Lower lobe of right lung (tissue), 2 donors: Measurements from ENCODE around the gene TAGLN. TPM values are rescaled to one million over a fixed set of nuclear protein-coding genes. Genes with fewer than 3 reads are reported as not detected.

Experiments
- ATAC-seq, 2 donors: fragments of 200-7000 bp; cut with Tn5 transposase; one replicate each; pipeline ENCODE4 v1.9.1; 2020 to 2022; ENCODE audit warnings: mild to moderate bottlenecking in 2 of 2, moderate library complexity in 2 of 2
- DNase-seq: peaks from one replicate; pipeline ENCODE4 v3.0.0-alpha.2; 2020
- H3K27ac ChIP-seq: fragments of 200-600 bp; one replicate; pipeline ENCODE4 v1.8.0; 2022
- H3K27me3 ChIP-seq: fragments of 200-600 bp; one replicate; pipeline ENCODE4 v1.8.0; 2022; ENCODE audit warnings: low read depth
- H3K36me3 ChIP-seq: fragments of 200-600 bp; one replicate; pipeline ENCODE4 v1.8.0; 2022; ENCODE audit warnings: mild to moderate bottlenecking
- H3K4me1 ChIP-seq: fragments of 200-600 bp; one replicate; pipeline ENCODE4 v1.8.0; 2022
- H3K4me3 ChIP-seq: fragments of 200-600 bp; one replicate; pipeline ENCODE4 v1.8.0; 2022; ENCODE audit warnings: mild to moderate bottlenecking
- H3K9me3 ChIP-seq: fragments of 200-600 bp; one replicate; pipeline ENCODE4 v1.8.0; 2022
- intact Hi-C: fragments of 100-400 bp; cut with DNase I; formaldehyde crosslinking; loops from one replicate; pipeline ENCODE4 v1.11.0; 2022
- total RNA-seq: library from RNA; stranded (reverse); fragmentation: NEBNext Ultra II Directional; extraction: Animal tissue kit (Norgen Biotek cat#: 25700); gene quantifications from one replicate; pipeline ENCODE4 v1.2.1, GENCODE V29; 2021
- TF ChIP-seq, protein P1 (sequence below): fragments of 200-600 bp; IDR thresholded peaks from one replicate; pipeline ENCODE4 v1.8.0; 2022; ENCODE audit warnings: antibody characterized with exemption, mild to moderate bottlenecking
- donor health status: DM: no; HTN: yes; CAD: no; lungs with severe emphysema.

The TAGLN gene
- total RNA-seq, 1 donor from 2014 or later, result 297 TPM

DNA sequence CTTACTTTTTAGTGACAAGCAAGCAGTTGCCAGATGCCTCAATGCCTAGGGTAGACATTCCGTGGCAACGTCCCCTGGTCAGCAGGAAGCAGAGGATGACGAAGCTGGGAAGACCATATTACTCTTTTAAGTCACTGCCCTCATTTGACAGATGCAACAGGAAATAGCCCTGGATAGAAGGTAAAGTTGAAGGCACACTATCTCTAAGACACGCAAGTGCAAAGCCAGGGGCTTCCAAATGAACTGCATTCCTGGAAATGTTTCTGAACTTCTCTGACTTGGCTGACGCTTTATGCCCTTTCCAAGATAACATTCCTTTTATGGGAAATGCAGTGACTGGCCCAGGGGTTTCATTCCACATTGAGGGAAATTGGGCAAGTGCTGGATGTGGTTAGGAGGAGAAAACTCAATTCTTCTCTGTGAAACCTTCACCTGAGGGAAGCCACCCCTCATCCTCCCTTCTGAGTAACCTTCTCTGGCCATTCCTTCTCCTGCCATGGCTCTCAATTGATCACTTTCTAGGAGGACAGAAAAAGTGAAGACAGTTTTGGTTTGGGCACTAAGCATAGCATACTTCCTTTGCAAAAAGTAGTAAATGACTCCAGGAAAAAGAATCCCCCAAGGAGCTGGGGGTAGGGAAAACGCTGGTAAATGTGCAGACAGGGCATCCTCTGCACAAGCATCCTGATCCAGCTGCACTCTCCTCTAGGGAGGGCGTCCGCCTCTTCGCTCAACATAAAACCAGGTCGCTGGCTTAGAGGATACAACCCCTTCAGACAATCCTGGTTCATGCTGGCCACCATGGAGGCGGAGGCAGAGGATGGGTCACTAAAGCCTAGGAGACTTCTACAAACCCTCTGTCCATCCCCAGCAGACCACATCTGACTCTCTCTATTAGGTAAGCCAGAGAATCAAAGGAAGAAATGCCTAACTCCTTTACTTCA is 18.2 kb downstream of the TAGLN start:
- no peaks in the 10 kb centered on the region for H3K27me3 ChIP-seq
- peak; percentile 14 for DNase-seq
- peaks cover 45% of the 10 kb centered on the region for H3K4me1 ChIP-seq
- intact Hi-C loops, result no loop called here
- H3K27ac ChIP-seq, result peak overlapping the region; percentile 55
- ATAC-seq, result no peak
- TF ChIP-seq, protein P1, sequence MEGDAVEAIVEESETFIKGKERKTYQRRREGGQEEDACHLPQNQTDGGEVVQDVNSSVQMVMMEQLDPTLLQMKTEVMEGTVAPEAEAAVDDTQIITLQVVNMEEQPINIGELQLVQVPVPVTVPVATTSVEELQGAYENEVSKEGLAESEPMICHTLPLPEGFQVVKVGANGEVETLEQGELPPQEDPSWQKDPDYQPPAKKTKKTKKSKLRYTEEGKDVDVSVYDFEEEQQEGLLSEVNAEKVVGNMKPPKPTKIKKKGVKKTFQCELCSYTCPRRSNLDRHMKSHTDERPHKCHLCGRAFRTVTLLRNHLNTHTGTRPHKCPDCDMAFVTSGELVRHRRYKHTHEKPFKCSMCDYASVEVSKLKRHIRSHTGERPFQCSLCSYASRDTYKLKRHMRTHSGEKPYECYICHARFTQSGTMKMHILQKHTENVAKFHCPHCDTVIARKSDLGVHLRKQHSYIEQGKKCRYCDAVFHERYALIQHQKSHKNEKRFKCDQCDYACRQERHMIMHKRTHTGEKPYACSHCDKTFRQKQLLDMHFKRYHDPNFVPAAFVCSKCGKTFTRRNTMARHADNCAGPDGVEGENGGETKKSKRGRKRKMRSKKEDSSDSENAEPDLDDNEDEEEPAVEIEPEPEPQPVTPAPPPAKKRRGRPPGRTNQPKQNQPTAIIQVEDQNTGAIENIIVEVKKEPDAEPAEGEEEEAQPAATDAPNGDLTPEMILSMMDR, result no peak
- H3K4me3 ChIP-seq, result no peak overlapping the region
- H3K9me3 ChIP-seq, result no peaks in the 10 kb centered on the region
- H3K36me3 ChIP-seq, result peaks cover 99% of the 10 kb centered on the region

DNA sequence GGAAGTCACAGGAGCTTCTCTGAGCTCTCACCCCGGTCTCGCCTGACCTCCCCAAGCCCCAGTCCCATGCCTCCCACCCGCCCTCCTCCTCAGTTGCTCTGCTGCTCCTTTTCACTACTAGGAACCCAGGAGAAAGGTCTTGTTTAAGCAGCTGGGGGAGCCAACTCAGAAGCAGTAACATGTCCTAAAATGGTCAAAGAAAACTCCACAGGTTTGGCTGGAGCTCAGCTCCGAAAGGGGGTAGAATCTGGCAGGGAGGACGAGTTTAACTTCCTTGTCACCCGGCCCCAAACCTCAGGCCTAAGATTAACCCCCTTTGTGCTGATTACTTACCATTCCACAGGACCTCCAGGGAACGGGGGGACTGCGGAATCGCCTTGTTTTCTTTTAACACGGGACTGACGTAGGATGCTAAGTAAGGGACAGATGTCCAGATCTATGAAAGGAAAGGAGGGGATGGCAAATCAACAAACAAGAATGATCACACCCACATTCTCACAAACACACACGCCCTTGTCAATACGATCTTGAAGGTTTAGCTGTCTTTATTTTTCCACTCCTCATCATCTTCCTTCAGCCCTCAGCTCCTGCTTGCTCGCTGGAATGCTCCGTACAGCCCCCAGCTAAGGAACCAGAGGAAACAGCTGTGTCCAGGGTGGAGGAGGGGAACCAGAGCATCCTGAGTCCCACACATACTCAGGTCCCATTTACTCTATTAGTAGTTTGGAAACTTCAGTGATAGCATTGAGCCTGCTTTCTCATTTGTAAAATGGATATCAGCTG is 19.2 kb downstream of the TAGLN start:
- ATAC-seq (no peak), DNase-seq (peak; percentile 14)
- Histone ChIP-seq H3K36me3 (peaks cover 99% of the 10 kb centered on the region), H3K4me1 (peaks cover 45% of the 10 kb centered on the region), H3K27me3 (no peaks in the 10 kb centered on the region), H3K4me3 (no peak overlapping the region), H3K9me3 (no peaks in the 10 kb centered on the region), H3K27ac (peak overlapping the region; percentile 55)
- intact Hi-C loops, result no loop called here
- TF ChIP-seq, protein P1, result no peak

- intact Hi-C loops, result no loop called here
- no peak for DNase-seq
- Histone ChIP-seq H3K4me3 (no peak overlapping the region), H3K36me3 (peaks cover 100% of the 10 kb centered on the region), H3K27me3 (no peaks in the 10 kb centered on the region), H3K9me3 (no peaks in the 10 kb centered on the region), H3K4me1 (peaks cover 45% of the 10 kb centered on the region), H3K27ac (no peak overlapping the region)
- ATAC-seq, result no peak
- TF ChIP-seq, protein P1, result no peak
Observed at GRCh38 chr11:117219001-117219400, 19.8 kb downstream of the TAGLN start.

DNA sequence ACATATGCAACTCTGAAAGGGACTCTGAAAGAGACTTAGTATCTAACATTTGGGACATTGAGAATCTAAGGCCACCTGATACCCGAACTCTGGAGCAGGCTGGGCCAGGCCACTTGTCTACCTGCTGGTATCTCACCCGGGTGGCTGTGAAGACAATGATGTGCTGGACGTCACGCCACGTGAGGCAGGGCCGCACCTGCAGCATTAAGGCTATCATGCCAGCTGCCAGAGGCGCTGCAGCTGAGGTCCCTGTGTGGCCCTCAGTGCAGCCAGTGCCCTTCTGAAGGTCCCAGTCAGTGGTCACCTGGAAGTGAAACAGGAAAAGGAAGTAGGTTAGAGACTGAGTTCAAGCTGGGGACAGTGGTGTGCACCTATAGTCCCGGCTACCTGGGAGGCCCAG is 20.3 kb downstream of the TAGLN start:
- H3K4me1 ChIP-seq, result peaks cover 45% of the 10 kb centered on the region
- H3K36me3 ChIP-seq, result peaks cover 100% of the 10 kb centered on the region
- no peak for DNase-seq
- H3K9me3 ChIP-seq, result no peaks in the 10 kb centered on the region
- no peak overlapping the region for H3K27ac ChIP-seq
- TF ChIP-seq, protein P1, result no peak
- no peak overlapping the region for H3K4me3 ChIP-seq
- intact Hi-C loops, result no loop called here
- H3K27me3 ChIP-seq, result no peaks in the 10 kb centered on the region
- ATAC-seq, result no peak

- Histone ChIP-seq H3K36me3 (peaks cover 97% of the 10 kb centered on the region), H3K27ac (peak overlapping the region; percentile 64), H3K4me3 (no peak overlapping the region), H3K9me3 (no peaks in the 10 kb centered on the region), H3K4me1 (peaks cover 45% of the 10 kb centered on the region), H3K27me3 (no peaks in the 10 kb centered on the region)
- DNase-seq (no peak), ATAC-seq (no peak)
- intact Hi-C loops, result no loop called here
- TF ChIP-seq, protein P1, result no peak
Observed at GRCh38 chr11:117219995-117220394, 20.8 kb downstream of the TAGLN start.
